Breast epithelium (tissue), 3 donors: Measurements from ENCODE around the gene NPR2.

Experiments
- POLR2A ChIP-seq: fragments of 450-650 bp; IDR thresholded peaks from one replicate; pipeline ENCODE4 v1.6.1; 2016; ENCODE audit warnings: antibody characterized with exemption, mild to moderate bottlenecking, moderate library complexity
- TF ChIP-seq, protein P1 (sequence below), 3 donors: fragments of 450-650 bp; IDR thresholded peaks; one replicate each; pipeline ENCODE4 v1.5.1; 2016 to 2017; ENCODE audit warnings: antibody characterized with exemption in 3 of 3, mild to moderate bottlenecking in 3 of 3, moderate library complexity in 3 of 3

DNA sequence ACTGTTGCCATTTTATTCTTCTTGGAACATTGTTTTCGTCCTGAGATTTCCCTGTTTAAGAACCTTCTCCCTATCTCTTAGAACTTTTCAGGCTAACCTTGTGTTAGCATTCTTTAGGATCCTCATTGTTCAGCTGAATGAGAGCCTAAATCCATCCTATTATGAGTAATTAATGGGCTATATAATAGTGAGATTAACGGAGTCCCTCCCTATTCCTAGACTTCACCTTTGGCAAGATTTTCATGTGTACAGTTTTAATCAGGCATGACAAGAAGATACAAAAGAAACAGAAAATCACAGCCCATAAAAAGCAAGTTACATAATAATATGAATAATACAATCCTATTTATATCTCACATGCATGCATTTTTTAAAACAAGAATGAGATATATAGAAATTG is 28.2 kb upstream of the NPR2 start:
- TF ChIP-seq, protein P1, sequence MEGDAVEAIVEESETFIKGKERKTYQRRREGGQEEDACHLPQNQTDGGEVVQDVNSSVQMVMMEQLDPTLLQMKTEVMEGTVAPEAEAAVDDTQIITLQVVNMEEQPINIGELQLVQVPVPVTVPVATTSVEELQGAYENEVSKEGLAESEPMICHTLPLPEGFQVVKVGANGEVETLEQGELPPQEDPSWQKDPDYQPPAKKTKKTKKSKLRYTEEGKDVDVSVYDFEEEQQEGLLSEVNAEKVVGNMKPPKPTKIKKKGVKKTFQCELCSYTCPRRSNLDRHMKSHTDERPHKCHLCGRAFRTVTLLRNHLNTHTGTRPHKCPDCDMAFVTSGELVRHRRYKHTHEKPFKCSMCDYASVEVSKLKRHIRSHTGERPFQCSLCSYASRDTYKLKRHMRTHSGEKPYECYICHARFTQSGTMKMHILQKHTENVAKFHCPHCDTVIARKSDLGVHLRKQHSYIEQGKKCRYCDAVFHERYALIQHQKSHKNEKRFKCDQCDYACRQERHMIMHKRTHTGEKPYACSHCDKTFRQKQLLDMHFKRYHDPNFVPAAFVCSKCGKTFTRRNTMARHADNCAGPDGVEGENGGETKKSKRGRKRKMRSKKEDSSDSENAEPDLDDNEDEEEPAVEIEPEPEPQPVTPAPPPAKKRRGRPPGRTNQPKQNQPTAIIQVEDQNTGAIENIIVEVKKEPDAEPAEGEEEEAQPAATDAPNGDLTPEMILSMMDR (IDR thresholded peaks at IDR 0.05) = no peak
- no peak for TF ChIP-seq POLR2A
